ENCODE results near the gene BCL3.

GRCh38 chr19:44800461-44800860 lies 52.0 kb downstream of the BCL3 start:
- TF ChIP-seq, protein P1, sequence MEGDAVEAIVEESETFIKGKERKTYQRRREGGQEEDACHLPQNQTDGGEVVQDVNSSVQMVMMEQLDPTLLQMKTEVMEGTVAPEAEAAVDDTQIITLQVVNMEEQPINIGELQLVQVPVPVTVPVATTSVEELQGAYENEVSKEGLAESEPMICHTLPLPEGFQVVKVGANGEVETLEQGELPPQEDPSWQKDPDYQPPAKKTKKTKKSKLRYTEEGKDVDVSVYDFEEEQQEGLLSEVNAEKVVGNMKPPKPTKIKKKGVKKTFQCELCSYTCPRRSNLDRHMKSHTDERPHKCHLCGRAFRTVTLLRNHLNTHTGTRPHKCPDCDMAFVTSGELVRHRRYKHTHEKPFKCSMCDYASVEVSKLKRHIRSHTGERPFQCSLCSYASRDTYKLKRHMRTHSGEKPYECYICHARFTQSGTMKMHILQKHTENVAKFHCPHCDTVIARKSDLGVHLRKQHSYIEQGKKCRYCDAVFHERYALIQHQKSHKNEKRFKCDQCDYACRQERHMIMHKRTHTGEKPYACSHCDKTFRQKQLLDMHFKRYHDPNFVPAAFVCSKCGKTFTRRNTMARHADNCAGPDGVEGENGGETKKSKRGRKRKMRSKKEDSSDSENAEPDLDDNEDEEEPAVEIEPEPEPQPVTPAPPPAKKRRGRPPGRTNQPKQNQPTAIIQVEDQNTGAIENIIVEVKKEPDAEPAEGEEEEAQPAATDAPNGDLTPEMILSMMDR (conservative IDR thresholded peaks at IDR 0.05; ENCODE audit: low read depth, low read length), result peak; percentile 96
- TF ChIP-seq CHD1 (IDR thresholded peaks at IDR 0.05; ENCODE audit: low read depth, low read length) (no peak), MAZ (IDR thresholded peaks at IDR 0.05; ENCODE audit: borderline replicate concordance, low read depth, low read length) (peak; percentile 48; the same call in 1 of the 2 replicates), BHLHE40 (IDR thresholded peaks at IDR 0.05; ENCODE audit: low read depth, low read length) (no peak), CEBPB (IDR thresholded peaks at IDR 0.05; ENCODE audit: low read depth, low read length) (peak; percentile 68), POLR2A (IDR thresholded peaks at IDR 0.05; ENCODE audit: low read depth, low read length) (no peak), ELK1 (IDR thresholded peaks at IDR 0.05; ENCODE audit: borderline replicate concordance, low read depth, low read length) (no peak), USF2 (IDR thresholded peaks at IDR 0.05; ENCODE audit: low read depth, low read length) (no peak)
